Measurements from ENCODE around the gene C9orf43.
"Not testable (repeated sequence)": the region's sequence is repeated elsewhere in the genome, so short reads cannot be mapped to it uniquely, and the experiment has no call there.

The C9orf43 gene

GRCh38 chr9:113410207-113410864 lies at the start of gene C9orf43, which contains the start of gene POLE3:
Gene C9orf43, plus strand, starts transcription at chr9:113410747. Its CDS starts 2,747 bp downstream, at chr9:113413494.
Gene POLE3, minus strand, starts transcription at chr9:113410675. Its CDS starts 382 bp downstream, at chr9:113410293.
- peak within 1 kb of the TSS; percentile 95 for H3K9ac ChIP-seq (ENCODE audit: low read length)

GRCh38 chr9:113361304-113362018 lies 49.1 kb upstream of the C9orf43 start:
- no peak overlapping the region for H3K27ac ChIP-seq (ENCODE audit: low read depth, low read length)
- no peak overlapping the region for H3K4me3 ChIP-seq (ENCODE audit: low read length)
- H3K36me3 ChIP-seq (ENCODE audit: control insufficient read depth, insufficient read depth, low read length), result no peaks in the 10 kb centered on the region
- no peaks in the 10 kb centered on the region for H3K4me1 ChIP-seq (ENCODE audit: control insufficient read depth, insufficient read depth, low read length)
- no peaks in the 10 kb centered on the region for H3K27me3 ChIP-seq (ENCODE audit: control insufficient read depth, insufficient read depth, low read length)
- H3K9ac ChIP-seq (ENCODE audit: low read length), result no peak overlapping the region

More at GRCh38 chr9:113410207-113410864, at the start of gene C9orf43, which contains the start of gene POLE3:
- Histone ChIP-seq H3K4me1 (ENCODE audit: control insufficient read depth, insufficient read depth, low read length) (peaks cover 5% of the 10 kb centered on the region), H3K27me3 (ENCODE audit: control insufficient read depth, insufficient read depth, low read length) (no peaks in the 10 kb centered on the region), H3K4me3 (ENCODE audit: low read length) (peak within 1 kb of the TSS; percentile 93), H3K36me3 (ENCODE audit: control insufficient read depth, insufficient read depth, low read length) (peaks cover 6% of the 10 kb centered on the region), H3K27ac (ENCODE audit: low read depth, low read length) (peak within 1 kb of the TSS; percentile 99)

- no peaks in the 10 kb centered on the region for H3K4me1 ChIP-seq (ENCODE audit: control insufficient read depth, insufficient read depth, low read length)
These were observed 47.2 kb upstream of the C9orf43 start for GRCh38 chr9:113363336-113363735.

GRCh38 chr9:113364951-113365350 lies 45.6 kb upstream of the C9orf43 start:
- H3K4me3 ChIP-seq (ENCODE audit: low read length), result no peak overlapping the region
- H3K4me1 ChIP-seq (ENCODE audit: control insufficient read depth, insufficient read depth, low read length), result no peaks in the 10 kb centered on the region
- no peaks in the 10 kb centered on the region for H3K36me3 ChIP-seq (ENCODE audit: control insufficient read depth, insufficient read depth, low read length)
- H3K27me3 ChIP-seq (ENCODE audit: control insufficient read depth, insufficient read depth, low read length), result no peaks in the 10 kb centered on the region
- no peak overlapping the region for H3K9ac ChIP-seq (ENCODE audit: low read length)
- no peak overlapping the region for H3K27ac ChIP-seq (ENCODE audit: low read depth, low read length)

More at GRCh38 chr9:113363336-113363735, 47.2 kb upstream of the C9orf43 start:
- H3K9ac ChIP-seq (ENCODE audit: low read length), result no peak overlapping the region
- no peak overlapping the region for H3K27ac ChIP-seq (ENCODE audit: low read depth, low read length)
- no peaks in the 10 kb centered on the region for H3K27me3 ChIP-seq (ENCODE audit: control insufficient read depth, insufficient read depth, low read length)
- no peak overlapping the region for H3K4me3 ChIP-seq (ENCODE audit: low read length)
- H3K36me3 ChIP-seq (ENCODE audit: control insufficient read depth, insufficient read depth, low read length), result no peaks in the 10 kb centered on the region

GRCh38 chr9:113365652-113366051 lies 44.9 kb upstream of the C9orf43 start:
- not testable (repeated sequence) for H3K27ac ChIP-seq (ENCODE audit: low read depth, low read length); H3K27me3 ChIP-seq (ENCODE audit: control insufficient read depth, insufficient read depth, low read length); H3K9ac ChIP-seq (ENCODE audit: low read length); H3K36me3 ChIP-seq (ENCODE audit: control insufficient read depth, insufficient read depth, low read length); H3K4me3 ChIP-seq (ENCODE audit: low read length); H3K4me1 ChIP-seq (ENCODE audit: control insufficient read depth, insufficient read depth, low read length)

GRCh38 chr9:113368348-113368981 lies 42.1 kb upstream of the C9orf43 start:
- no peak overlapping the region for H3K27ac ChIP-seq (ENCODE audit: low read depth, low read length)
- no peaks in the 10 kb centered on the region for H3K27me3 ChIP-seq (ENCODE audit: control insufficient read depth, insufficient read depth, low read length)
- no peak overlapping the region for H3K9ac ChIP-seq (ENCODE audit: low read length)

GRCh38 chr9:113368982-113369854 lies 41.3 kb upstream of the C9orf43 start:
- Histone ChIP-seq H3K9ac (ENCODE audit: low read length) (no peak overlapping the region), H3K27ac (ENCODE audit: low read depth, low read length) (no peak overlapping the region), H3K4me3 (ENCODE audit: low read length) (no peak overlapping the region), H3K36me3 (ENCODE audit: control insufficient read depth, insufficient read depth, low read length) (peaks cover 2% of the 10 kb centered on the region), H3K4me1 (ENCODE audit: control insufficient read depth, insufficient read depth, low read length) (no peaks in the 10 kb centered on the region), H3K27me3 (ENCODE audit: control insufficient read depth, insufficient read depth, low read length) (no peaks in the 10 kb centered on the region)

More at GRCh38 chr9:113368348-113368981, 42.1 kb upstream of the C9orf43 start:
- no peaks in the 10 kb centered on the region for H3K36me3 ChIP-seq (ENCODE audit: control insufficient read depth, insufficient read depth, low read length)
- H3K4me3 ChIP-seq (ENCODE audit: low read length), result no peak overlapping the region
- H3K4me1 ChIP-seq (ENCODE audit: control insufficient read depth, insufficient read depth, low read length), result no peaks in the 10 kb centered on the region

- Histone ChIP-seq H3K27ac (ENCODE audit: low read depth, low read length) (no peak overlapping the region), H3K4me3 (ENCODE audit: low read length) (no peak overlapping the region), H3K9ac (ENCODE audit: low read length) (no peak overlapping the region), H3K36me3 (ENCODE audit: control insufficient read depth, insufficient read depth, low read length) (peaks cover 5% of the 10 kb centered on the region), H3K27me3 (ENCODE audit: control insufficient read depth, insufficient read depth, low read length) (no peaks in the 10 kb centered on the region), H3K4me1 (ENCODE audit: control insufficient read depth, insufficient read depth, low read length) (no peaks in the 10 kb centered on the region)
These were observed 40.7 kb upstream of the C9orf43 start for GRCh38 chr9:113369855-113370140.

GRCh38 chr9:113370806-113371325 lies 39.7 kb upstream of the C9orf43 start:
- Histone ChIP-seq H3K4me3 (ENCODE audit: low read length) (no peak overlapping the region), H3K27ac (ENCODE audit: low read depth, low read length) (no peak overlapping the region), H3K27me3 (ENCODE audit: control insufficient read depth, insufficient read depth, low read length) (no peaks in the 10 kb centered on the region), H3K36me3 (ENCODE audit: control insufficient read depth, insufficient read depth, low read length) (peaks cover 5% of the 10 kb centered on the region), H3K4me1 (ENCODE audit: control insufficient read depth, insufficient read depth, low read length) (no peaks in the 10 kb centered on the region), H3K9ac (ENCODE audit: low read length) (no peak overlapping the region)

- no peak overlapping the region for H3K9ac ChIP-seq (ENCODE audit: low read length)
- no peak overlapping the region for H3K4me3 ChIP-seq (ENCODE audit: low read length)
- H3K27me3 ChIP-seq (ENCODE audit: control insufficient read depth, insufficient read depth, low read length), result no peaks in the 10 kb centered on the region
- H3K27ac ChIP-seq (ENCODE audit: low read depth, low read length), result no peak overlapping the region
- peaks cover 5% of the 10 kb centered on the region for H3K36me3 ChIP-seq (ENCODE audit: control insufficient read depth, insufficient read depth, low read length)
- no peaks in the 10 kb centered on the region for H3K4me1 ChIP-seq (ENCODE audit: control insufficient read depth, insufficient read depth, low read length)
These were observed 38.5 kb upstream of the C9orf43 start for GRCh38 chr9:113372059-113372458.

- no peak overlapping the region for H3K9ac ChIP-seq (ENCODE audit: low read length)
- no peak overlapping the region for H3K27ac ChIP-seq (ENCODE audit: low read depth, low read length)
- peaks cover 5% of the 10 kb centered on the region for H3K36me3 ChIP-seq (ENCODE audit: control insufficient read depth, insufficient read depth, low read length)
- no peaks in the 10 kb centered on the region for H3K27me3 ChIP-seq (ENCODE audit: control insufficient read depth, insufficient read depth, low read length)
- no peak overlapping the region for H3K4me3 ChIP-seq (ENCODE audit: low read length)
- H3K4me1 ChIP-seq (ENCODE audit: control insufficient read depth, insufficient read depth, low read length), result no peaks in the 10 kb centered on the region
These were observed 37.3 kb upstream of the C9orf43 start for GRCh38 chr9:113373256-113373655.

Measured in rectal smooth muscle tissue (tissue), 1 donor.